Neural cell (in vitro differentiated cells): ENCODE data around the gene CYP11A1. TPM values are rescaled to one million over a fixed set of nuclear protein-coding genes. Genes with fewer than 3 reads are reported as not detected.

ENCODE experiments used
- H2AFZ ChIP-seq: fragments of 200-600, 300-800 bp; sonication (generic), shearing (Covaris generic); 2 replicates; pipeline ENCODE4 v1.6.0; 2014; ENCODE audit warnings: low read depth, mild to moderate bottlenecking, antibody characterized with exemption, low read length, moderate library complexity
- H3F3A ChIP-seq: fragments of 200-600 bp; shearing (Covaris generic); 2 replicates; pipeline ENCODE4 v1.6.1; 2016; ENCODE audit warnings: mild to moderate bottlenecking, moderate library complexity, mixed read lengths, antibody characterized with exemption, low read length; ENCODE audit not compliant: insufficient read depth, poor library complexity, severe bottlenecking
- H3K27ac ChIP-seq: fragments of 200-600, 300-800 bp; sonication (generic), shearing (Covaris generic); 2 replicates; pipeline ENCODE4 v1.5.1; 2014; ENCODE audit warnings: mild to moderate bottlenecking, low read length, moderate library complexity
- H3K27me3 ChIP-seq: fragments of 300-800, 200-600 bp; sonication (generic), shearing (Covaris generic); 2 replicates; pipeline ENCODE4 v1.6.0; 2014; ENCODE audit warnings: mild to moderate bottlenecking, low read depth, low read length, moderate library complexity; ENCODE audit not compliant: insufficient read depth
- H3K36me3 ChIP-seq: fragments of 300-800, 200-600 bp; sonication (generic), shearing (Covaris generic); 2 replicates; pipeline ENCODE4 v1.5.1; 2014; ENCODE audit warnings: mild to moderate bottlenecking, antibody characterized with exemption, low read length, moderate library complexity; ENCODE audit not compliant: insufficient read depth
- H3K4me2 ChIP-seq: fragments of 300-800, 200-600 bp; sonication (generic), shearing (Covaris generic); 2 replicates; pipeline ENCODE4 v1.6.0; 2014; ENCODE audit warnings: mild to moderate bottlenecking, low read length
- H3K4me3 ChIP-seq: fragments of 300-800, 200-600 bp; sonication (generic), shearing (Covaris generic); 2 replicates; pipeline ENCODE4 v1.5.1; 2014; ENCODE audit warnings: mild to moderate bottlenecking, low read length, moderate library complexity
- H3K79me2 ChIP-seq: fragments of 200-600 bp; shearing (Covaris generic); replicated peaks from 2 replicates; pipeline ENCODE4 v1.6.0; 2014; ENCODE audit warnings: mild to moderate bottlenecking, low read length, moderate library complexity; ENCODE audit not compliant: insufficient read depth
- H3K9ac ChIP-seq: fragments of 300-800, 200-600 bp; sonication (generic), shearing (Covaris generic); 2 replicates; pipeline ENCODE4 v1.6.1; 2016; ENCODE audit warnings: mild to moderate bottlenecking, low read length, mixed read lengths
- H3K9me2 ChIP-seq: fragments of 200-600 bp; shearing (Covaris generic); 2 replicates; pipeline ENCODE4 v1.6.1; 2016; ENCODE audit warnings: mild to moderate bottlenecking, low read length, mixed read lengths; ENCODE audit not compliant: insufficient read depth
- H3K9me3 ChIP-seq: fragments of 200-600, 300-800 bp; sonication (generic), shearing (Covaris generic); 2 replicates; pipeline ENCODE4 v1.6.1; 2016; ENCODE audit warnings: mild to moderate bottlenecking, mixed run types, low read length, moderate library complexity, mixed read lengths
- H4K20me1 ChIP-seq: fragments of 200-600 bp; shearing (Covaris generic); 2 replicates; pipeline ENCODE4 v1.6.1; 2016; ENCODE audit warnings: mild to moderate bottlenecking, mixed run types; ENCODE audit not compliant: insufficient read depth
- EP300 ChIP-seq: fragments of 450-650 bp; conservative IDR thresholded peaks from 2 replicates; pipeline ENCODE4 v1.6.1; 2014; ENCODE audit warnings: antibody characterized with exemption, mild to moderate bottlenecking, moderate library complexity; ENCODE audit not compliant: poor library complexity, severe bottlenecking
- EZH2 ChIP-seq: fragments of 200-600, 300-800 bp; shearing (Covaris generic), sonication (generic); IDR thresholded peaks from 2 replicates; pipeline ENCODE4 v1.6.1; 2014; ENCODE audit warnings: antibody characterized with exemption, low read length, borderline replicate concordance, mild to moderate bottlenecking; ENCODE audit not compliant: insufficient read depth, poor library complexity, severe bottlenecking
- MXI1 ChIP-seq: fragments of 450-650 bp; conservative IDR thresholded peaks from 2 replicates; pipeline ENCODE4 v1.6.1; 2014; ENCODE audit warnings: antibody characterized with exemption, mild to moderate bottlenecking; ENCODE audit not compliant: poor library complexity, severe bottlenecking
- POLR2AphosphoS5 ChIP-seq: IDR thresholded peaks from 2 replicates; pipeline ENCODE4 v1.6.1; 2012
- RAD21 ChIP-seq: fragments of 450-650 bp; conservative IDR thresholded peaks from 2 replicates; pipeline ENCODE4 v1.6.1; 2014; ENCODE audit warnings: antibody characterized with exemption, mild to moderate bottlenecking, moderate library complexity
- SMC3 ChIP-seq: fragments of 450-650 bp; conservative IDR thresholded peaks from 2 replicates; pipeline ENCODE4 v1.6.1; 2014; ENCODE audit warnings: antibody characterized with exemption, mild to moderate bottlenecking, moderate library complexity; ENCODE audit not compliant: poor library complexity
- TAF1 ChIP-seq: IDR thresholded peaks from 2 replicates; pipeline ENCODE4 v1.6.1; 2012; ENCODE audit warnings: low read depth
- polyA plus RNA-seq: library from polyadenylated mRNA; depleted of rRNA; stranded (reverse); fragments of >200 nt; gene quantifications from 2 replicates; pipeline ENCODE4 v1.2.3, GENCODE V29; 2014
- TF ChIP-seq, protein P1 (sequence below): fragments of 450-650 bp; IDR thresholded peaks from 2 replicates; pipeline ENCODE4 v1.5.1; 2014; ENCODE audit warnings: antibody characterized with exemption, mild to moderate bottlenecking, moderate library complexity; ENCODE audit not compliant: poor library complexity, severe bottlenecking
- TF ChIP-seq, protein P2 (sequence below): IDR thresholded peaks from 2 replicates; pipeline ENCODE4 v1.6.1; 2012; ENCODE audit warnings: borderline replicate concordance

The CYP11A1 gene
- polyA plus RNA-seq, 1 donor from 2014 or later = not detected

DNA sequence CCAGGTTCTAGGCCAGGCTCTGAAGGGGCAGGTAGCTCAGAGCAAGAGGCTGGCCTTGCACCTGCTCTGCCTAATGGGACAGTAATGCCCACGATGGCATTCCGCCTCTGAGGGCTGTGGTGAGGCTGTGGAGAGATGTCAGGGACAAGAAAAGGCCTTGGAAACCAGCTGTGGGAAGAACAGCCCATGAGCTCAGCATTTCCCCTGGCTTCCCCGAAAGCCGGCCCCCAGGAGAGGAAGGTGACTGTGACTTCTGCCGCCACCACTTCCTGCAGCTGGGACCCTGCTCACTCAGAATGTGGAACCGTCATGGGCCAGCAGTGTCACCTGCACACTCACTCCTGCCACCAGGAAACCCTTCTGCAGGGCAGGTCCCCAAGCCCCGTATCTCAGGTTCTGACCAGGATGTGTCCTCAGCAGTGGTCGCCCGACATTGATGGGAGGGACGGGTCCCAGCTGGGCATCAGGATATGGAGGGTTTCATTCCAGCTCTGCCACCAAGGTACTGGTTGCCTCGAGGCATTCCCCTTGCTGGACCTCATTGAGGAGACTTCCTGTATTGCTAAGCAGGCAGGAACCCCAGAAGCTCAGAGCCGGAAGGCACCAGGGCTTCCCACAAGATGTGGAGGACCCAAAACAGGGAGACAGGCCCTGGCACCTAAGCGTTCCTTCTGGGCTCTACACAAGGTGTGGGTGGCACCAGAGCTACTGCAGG is 35.6 kb upstream of the CYP11A1 start:
- no peaks in the 10 kb centered on the region for H3K27me3 ChIP-seq
- no peaks in the 10 kb centered on the region for H3K79me2 ChIP-seq
- H4K20me1 ChIP-seq = no peaks in the 10 kb centered on the region
- no peaks in the 10 kb centered on the region for H3K36me3 ChIP-seq
- H3K4me3 ChIP-seq = no peak overlapping the region
- no peaks in the 10 kb centered on the region for H3K9me2 ChIP-seq
- no peak overlapping the region for H3K9ac ChIP-seq
- no peak overlapping the region for H3K27ac ChIP-seq
- no peak overlapping the region for H3K4me2 ChIP-seq
- no peaks in the 10 kb centered on the region for H3F3A ChIP-seq
- H2AFZ ChIP-seq = no peak overlapping the region
- H3K9me3 ChIP-seq = no peaks in the 10 kb centered on the region
- TF ChIP-seq, protein P1, sequence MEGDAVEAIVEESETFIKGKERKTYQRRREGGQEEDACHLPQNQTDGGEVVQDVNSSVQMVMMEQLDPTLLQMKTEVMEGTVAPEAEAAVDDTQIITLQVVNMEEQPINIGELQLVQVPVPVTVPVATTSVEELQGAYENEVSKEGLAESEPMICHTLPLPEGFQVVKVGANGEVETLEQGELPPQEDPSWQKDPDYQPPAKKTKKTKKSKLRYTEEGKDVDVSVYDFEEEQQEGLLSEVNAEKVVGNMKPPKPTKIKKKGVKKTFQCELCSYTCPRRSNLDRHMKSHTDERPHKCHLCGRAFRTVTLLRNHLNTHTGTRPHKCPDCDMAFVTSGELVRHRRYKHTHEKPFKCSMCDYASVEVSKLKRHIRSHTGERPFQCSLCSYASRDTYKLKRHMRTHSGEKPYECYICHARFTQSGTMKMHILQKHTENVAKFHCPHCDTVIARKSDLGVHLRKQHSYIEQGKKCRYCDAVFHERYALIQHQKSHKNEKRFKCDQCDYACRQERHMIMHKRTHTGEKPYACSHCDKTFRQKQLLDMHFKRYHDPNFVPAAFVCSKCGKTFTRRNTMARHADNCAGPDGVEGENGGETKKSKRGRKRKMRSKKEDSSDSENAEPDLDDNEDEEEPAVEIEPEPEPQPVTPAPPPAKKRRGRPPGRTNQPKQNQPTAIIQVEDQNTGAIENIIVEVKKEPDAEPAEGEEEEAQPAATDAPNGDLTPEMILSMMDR = no peak
- TF ChIP-seq, protein P2, sequence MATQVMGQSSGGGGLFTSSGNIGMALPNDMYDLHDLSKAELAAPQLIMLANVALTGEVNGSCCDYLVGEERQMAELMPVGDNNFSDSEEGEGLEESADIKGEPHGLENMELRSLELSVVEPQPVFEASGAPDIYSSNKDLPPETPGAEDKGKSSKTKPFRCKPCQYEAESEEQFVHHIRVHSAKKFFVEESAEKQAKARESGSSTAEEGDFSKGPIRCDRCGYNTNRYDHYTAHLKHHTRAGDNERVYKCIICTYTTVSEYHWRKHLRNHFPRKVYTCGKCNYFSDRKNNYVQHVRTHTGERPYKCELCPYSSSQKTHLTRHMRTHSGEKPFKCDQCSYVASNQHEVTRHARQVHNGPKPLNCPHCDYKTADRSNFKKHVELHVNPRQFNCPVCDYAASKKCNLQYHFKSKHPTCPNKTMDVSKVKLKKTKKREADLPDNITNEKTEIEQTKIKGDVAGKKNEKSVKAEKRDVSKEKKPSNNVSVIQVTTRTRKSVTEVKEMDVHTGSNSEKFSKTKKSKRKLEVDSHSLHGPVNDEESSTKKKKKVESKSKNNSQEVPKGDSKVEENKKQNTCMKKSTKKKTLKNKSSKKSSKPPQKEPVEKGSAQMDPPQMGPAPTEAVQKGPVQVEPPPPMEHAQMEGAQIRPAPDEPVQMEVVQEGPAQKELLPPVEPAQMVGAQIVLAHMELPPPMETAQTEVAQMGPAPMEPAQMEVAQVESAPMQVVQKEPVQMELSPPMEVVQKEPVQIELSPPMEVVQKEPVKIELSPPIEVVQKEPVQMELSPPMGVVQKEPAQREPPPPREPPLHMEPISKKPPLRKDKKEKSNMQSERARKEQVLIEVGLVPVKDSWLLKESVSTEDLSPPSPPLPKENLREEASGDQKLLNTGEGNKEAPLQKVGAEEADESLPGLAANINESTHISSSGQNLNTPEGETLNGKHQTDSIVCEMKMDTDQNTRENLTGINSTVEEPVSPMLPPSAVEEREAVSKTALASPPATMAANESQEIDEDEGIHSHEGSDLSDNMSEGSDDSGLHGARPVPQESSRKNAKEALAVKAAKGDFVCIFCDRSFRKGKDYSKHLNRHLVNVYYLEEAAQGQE = no peak
- TF ChIP-seq MXI1 (no peak), POLR2AphosphoS5 (no peak), EP300 (no peak), RAD21 (no peak), EZH2 (no peak), TAF1 (no peak), SMC3 (no peak)

DNA sequence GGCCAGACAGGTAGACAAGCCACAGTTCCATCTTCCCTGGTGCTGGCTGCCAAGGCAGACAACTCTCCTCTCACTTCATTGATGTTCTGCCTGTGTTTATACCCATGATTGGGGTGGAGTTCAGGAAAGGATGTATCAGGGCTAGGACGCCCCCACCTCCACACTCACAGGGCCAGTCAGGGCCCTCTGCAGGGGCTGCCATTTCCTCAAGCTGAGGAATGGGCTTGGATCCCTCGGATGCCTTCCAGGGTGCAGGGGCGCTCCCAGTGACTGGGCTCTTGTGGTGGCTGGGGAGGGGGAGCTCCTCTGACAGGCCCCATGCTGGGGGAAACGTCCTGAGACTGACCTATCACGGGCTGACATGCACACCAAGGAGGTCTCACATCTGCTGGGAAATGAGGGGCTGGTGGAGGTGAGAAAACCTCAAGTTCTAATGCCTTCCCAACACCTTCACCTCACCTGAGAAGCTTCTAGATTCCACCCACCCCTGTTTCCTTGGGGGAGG is 34.9 kb upstream of the CYP11A1 start:
- H3K79me2 ChIP-seq = no peaks in the 10 kb centered on the region
- H3K27me3 ChIP-seq = no peaks in the 10 kb centered on the region
- no peak overlapping the region for H3K4me2 ChIP-seq
- no peak overlapping the region for H3K27ac ChIP-seq
- H3F3A ChIP-seq = no peaks in the 10 kb centered on the region
- H3K9me3 ChIP-seq = no peaks in the 10 kb centered on the region
- TF ChIP-seq, protein P1 = no peak
- TF ChIP-seq RAD21 (no peak), SMC3 (no peak), EP300 (no peak), POLR2AphosphoS5 (no peak)
- TF ChIP-seq, protein P2 = no peak
- H3K4me3 ChIP-seq = no peak overlapping the region
- no peaks in the 10 kb centered on the region for H3K36me3 ChIP-seq
- H4K20me1 ChIP-seq = no peaks in the 10 kb centered on the region
- no peak overlapping the region for H3K9ac ChIP-seq
- no peaks in the 10 kb centered on the region for H3K9me2 ChIP-seq
- H2AFZ ChIP-seq = no peak overlapping the region
